NB4 (cell line): ENCODE data around the gene MAN2A2.

Experiments
- MYC ChIP-seq: IDR thresholded peaks from 2 replicates; pipeline ENCODE4 v1.6.1; 2011; ENCODE audit warnings: low read depth, low read length
- POLR2A ChIP-seq: IDR thresholded peaks from 2 replicates; pipeline ENCODE4 v1.6.1; 2011; ENCODE audit warnings: mild to moderate bottlenecking; ENCODE audit not compliant: insufficient read length; ENCODE audit errors: extremely low read depth
- TF ChIP-seq, protein P1 (sequence below): IDR thresholded peaks from one replicate; pipeline ENCODE4 v1.5.1; 2012; ENCODE audit warnings: low read depth, low read length
- TF ChIP-seq, protein P2 (sequence below): IDR thresholded peaks from 2 replicates; pipeline ENCODE4 v1.6.1; 2011; ENCODE audit warnings: low read depth, low read length

DNA sequence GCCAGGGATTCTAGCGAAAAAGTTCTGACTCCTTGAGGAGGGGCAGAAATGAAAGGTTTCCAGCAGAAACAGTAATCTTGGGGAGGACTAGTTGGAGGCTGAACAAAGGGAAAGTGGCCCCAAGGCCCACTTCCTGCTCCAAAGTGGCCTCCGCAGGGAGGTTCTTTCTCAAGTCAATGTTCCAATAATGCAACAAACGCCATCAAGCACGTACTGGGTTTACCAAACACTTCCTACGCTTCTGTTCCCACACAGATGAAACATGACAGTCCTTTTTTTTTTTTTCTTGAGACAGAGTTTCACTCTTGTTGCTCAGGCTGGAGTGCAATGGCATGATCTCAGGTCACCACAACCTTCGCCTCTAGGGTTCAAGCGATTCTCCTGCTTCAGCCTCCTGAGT lies 42.0 kb downstream of the MAN2A2 start:
- no peak for TF ChIP-seq POLR2A
- TF ChIP-seq, protein P1, sequence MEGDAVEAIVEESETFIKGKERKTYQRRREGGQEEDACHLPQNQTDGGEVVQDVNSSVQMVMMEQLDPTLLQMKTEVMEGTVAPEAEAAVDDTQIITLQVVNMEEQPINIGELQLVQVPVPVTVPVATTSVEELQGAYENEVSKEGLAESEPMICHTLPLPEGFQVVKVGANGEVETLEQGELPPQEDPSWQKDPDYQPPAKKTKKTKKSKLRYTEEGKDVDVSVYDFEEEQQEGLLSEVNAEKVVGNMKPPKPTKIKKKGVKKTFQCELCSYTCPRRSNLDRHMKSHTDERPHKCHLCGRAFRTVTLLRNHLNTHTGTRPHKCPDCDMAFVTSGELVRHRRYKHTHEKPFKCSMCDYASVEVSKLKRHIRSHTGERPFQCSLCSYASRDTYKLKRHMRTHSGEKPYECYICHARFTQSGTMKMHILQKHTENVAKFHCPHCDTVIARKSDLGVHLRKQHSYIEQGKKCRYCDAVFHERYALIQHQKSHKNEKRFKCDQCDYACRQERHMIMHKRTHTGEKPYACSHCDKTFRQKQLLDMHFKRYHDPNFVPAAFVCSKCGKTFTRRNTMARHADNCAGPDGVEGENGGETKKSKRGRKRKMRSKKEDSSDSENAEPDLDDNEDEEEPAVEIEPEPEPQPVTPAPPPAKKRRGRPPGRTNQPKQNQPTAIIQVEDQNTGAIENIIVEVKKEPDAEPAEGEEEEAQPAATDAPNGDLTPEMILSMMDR = no peak
- TF ChIP-seq, protein P2, sequence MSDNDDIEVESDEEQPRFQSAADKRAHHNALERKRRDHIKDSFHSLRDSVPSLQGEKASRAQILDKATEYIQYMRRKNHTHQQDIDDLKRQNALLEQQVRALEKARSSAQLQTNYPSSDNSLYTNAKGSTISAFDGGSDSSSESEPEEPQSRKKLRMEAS = no peak
- TF ChIP-seq MYC = no peak
